B cell (primary cell): ENCODE measurements around the gene TJP2. TPM values are rescaled to one million over a fixed set of nuclear protein-coding genes. Genes with fewer than 3 reads are reported as not detected.

Source experiments
- ATAC-seq: fragments of 200-7000 bp; cut with Tn5 transposase; one replicate; pipeline ENCODE4 v1.10.0; 2021; ENCODE audit warnings: low read depth, mild to moderate bottlenecking, moderate number of reproducible peaks, moderate library complexity
- CTCF ChIA-PET: fragments of 350-600 bp; sonication (Branson Sonifier 250); formaldehyde crosslinking; loops from one replicate; lab custom pipeline; 2021; ENCODE audit warnings: antibody characterized with exemption, inconsistent platforms; lab: Charles Lee
- POLR2A ChIA-PET: fragments of 350-600 bp; sonication (Branson Sonifier 250); formaldehyde crosslinking; loops from one replicate; lab custom pipeline; 2021; ENCODE audit warnings: antibody characterized with exemption; lab: Charles Lee
- DNase-seq: peaks from one replicate; pipeline ENCODE4 v3.0.0; 2013
- H2AFZ ChIP-seq: 2 replicates; pipeline ENCODE4 v1.6.1; 2012; ENCODE audit warnings: mild to moderate bottlenecking, low read depth, low read length; ENCODE audit not compliant: insufficient read depth, poor library complexity, severe bottlenecking
- H3K27ac ChIP-seq, 2 donors: 1 replicate in 1 of 2; 2 replicates in 1 of 2; pipeline ENCODE4 v1.5.1; 2012 to 2013; ENCODE audit warnings: low read length in 2 of 2, mild to moderate bottlenecking in 2 of 2, moderate library complexity in 1 of 2
- H3K27me3 ChIP-seq, 4 experiments: fragments of 200-600 bp in 1 of 4; sonication (generic) in 1 of 4; replicated peaks in 1 of 4; 1 replicate in 2 of 4; 2 replicates in 2 of 4; pipeline versions ENCODE4 v1.6.1 to v1.7.0; 2013 to 2016; ENCODE audit warnings: low read length in 3 of 4, mild to moderate bottlenecking in 2 of 4, mixed read lengths in 1 of 4, moderate library complexity in 1 of 4; ENCODE audit not compliant: insufficient read depth in 4 of 4, control insufficient read depth in 3 of 4; ENCODE audit errors: control extremely low read depth in 1 of 4
- H3K36me3 ChIP-seq, 2 experiments: replicated peaks in 1 of 2; 1 replicate in 1 of 2; 2 replicates in 1 of 2; pipeline versions ENCODE4 v1.6.1 to v1.7.1; 2013; ENCODE audit warnings: low read length in 1 of 2; ENCODE audit not compliant: insufficient read depth in 2 of 2, control insufficient read depth in 1 of 2; ENCODE audit errors: control extremely low read depth in 1 of 2, extremely low read depth in 1 of 2
- H3K4me1 ChIP-seq, 2 donors: fragments of 200-600 bp in 1 of 2; sonication (generic) in 1 of 2; 1 replicate in 1 of 2; 2 replicates in 1 of 2; pipeline versions ENCODE4 v1.5.1 to v1.6.1; 2013 to 2017; ENCODE audit warnings: low read length in 2 of 2; ENCODE audit not compliant: control insufficient read depth in 2 of 2, insufficient read depth in 2 of 2
- H3K4me2 ChIP-seq: replicated peaks from 2 replicates; pipeline ENCODE3; 2012; ENCODE audit warnings: mild to moderate bottlenecking, low read depth, low read length; ENCODE audit not compliant: poor library complexity, severe bottlenecking
- H3K4me3 ChIP-seq, 5 experiments: fragments of 200-600 bp in 1 of 5; sonication (generic) in 1 of 5; 1 replicate in 3 of 5; 2 replicates in 2 of 5; pipeline versions ENCODE4 v1.5.1 to v1.7.0; 2011 to 2016; ENCODE audit warnings: low read length in 4 of 5, mild to moderate bottlenecking in 4 of 5, low read depth in 2 of 5, control low read depth in 1 of 5, moderate library complexity in 1 of 5; ENCODE audit not compliant: insufficient read depth in 1 of 5; ENCODE audit errors: control extremely low read depth in 1 of 5, extremely low read depth in 1 of 5
- H3K79me2 ChIP-seq: fragments of 200-600 bp; sonication (generic); one replicate; pipeline ENCODE4 v1.6.0; 2016; ENCODE audit warnings: low read length; ENCODE audit not compliant: control insufficient read depth, insufficient read depth
- H3K9ac ChIP-seq: fragments of 200-600 bp; sonication (generic); 2 replicates; pipeline ENCODE4 v1.6.1; 2017; ENCODE audit warnings: mild to moderate bottlenecking, low read length, moderate library complexity
- H3K9me3 ChIP-seq, 3 donors: one replicate each; pipeline versions ENCODE4 v1.6.1 to v1.7.1; 2013; ENCODE audit warnings: low read length in 2 of 3; ENCODE audit not compliant: control insufficient read depth in 2 of 3, insufficient read depth in 1 of 3; ENCODE audit errors: control extremely low read depth in 1 of 3
- H4K20me1 ChIP-seq: 2 replicates; pipeline ENCODE4 v1.6.0; 2012; ENCODE audit warnings: mild to moderate bottlenecking, low read length; ENCODE audit not compliant: insufficient read depth, control insufficient read depth, poor library complexity, severe bottlenecking
- H3K27ac Mint-ChIP-seq: one replicate; pipeline ENCODE4 v1.8.0; 2021; ENCODE audit warnings: mixed read lengths
- H3K27me3 Mint-ChIP-seq: one replicate; pipeline ENCODE4 v1.8.0; 2021; ENCODE audit warnings: mixed read lengths
- H3K4me1 Mint-ChIP-seq: one replicate; pipeline ENCODE4 v1.8.0; 2021; ENCODE audit warnings: mixed read lengths
- H3K4me3 Mint-ChIP-seq: one replicate; pipeline ENCODE4 v1.8.0; 2021; ENCODE audit warnings: mixed read lengths
- H3K9me3 Mint-ChIP-seq: one replicate; pipeline ENCODE4 v1.8.0; 2022; ENCODE audit warnings: mixed read lengths; ENCODE audit not compliant: insufficient read depth
- CTCF ChIP-seq: fragments of 200-600 bp; IDR thresholded peaks from one replicate; pipeline ENCODE4 v1.8.0; 2022; ENCODE audit warnings: antibody characterized with exemption, mild to moderate bottlenecking
- EZH2 ChIP-seq: IDR thresholded peaks from 2 replicates; pipeline ENCODE4 v1.6.1; 2012; ENCODE audit warnings: borderline replicate concordance, low read depth, mild to moderate bottlenecking, moderate library complexity, low read length; ENCODE audit not compliant: insufficient read depth, poor library complexity, severe bottlenecking
- WGBS: methylation state at CpG from one replicate; pipeline ENCODE4 v1.1.5; 2013; ENCODE audit warnings: missing lambda C conversion rate; ENCODE audit not compliant: insufficient coverage; 5-methylcytosine and 5-hydroxymethylcytosine counted together
- intact Hi-C: fragments of 100-400 bp; cut with micrococcal nuclease; formaldehyde crosslinking; loops from one replicate; pipeline ENCODE4 v1.10.0; 2022
- polyA plus RNA-seq: library from polyadenylated mRNA; depleted of rRNA; stranded (reverse); fragments of >200 nt; gene quantifications from 2 replicates; pipeline ENCODE4 v1.2.3, GENCODE V29; 2012
- total RNA-seq, 2 donors: library from RNA; stranded (reverse); fragments of 120-200 nt in 1 of 2; gene quantifications; 1 replicate in 1 of 2; 2 replicates in 1 of 2; pipeline versions ENCODE4 v1.2.3 to v1.2.4, GENCODE V29; 2013 to 2022

The TJP2 gene
- total and polyA plus RNA-seq, 2 donors (not counting 1 experiment from before 2014, with no cell fraction given): 1.2 to 2.3 TPM

GRCh38 chr9:69190863-69191181 lies 16.7 kb downstream of the TJP2 start:
- H3K4me2 ChIP-seq: no peak overlapping the region
- H3K27ac Mint-ChIP-seq: no peak overlapping the region
- POLR2A ChIA-PET: no interaction called here
- no peaks in the 10 kb centered on the region for H3K27me3 ChIP-seq
- TF ChIP-seq EZH2: no peak
- TF ChIP-seq CTCF: no peak
- CTCF ChIA-PET: interaction anchor here (1.1 to 6.4 kb wide), 2 partner anchors 136 to 623 kb away, joined by 3 to 101 read pairs; no protein-coding TSS in a partner anchor
- no peaks in the 10 kb centered on the region for H3K9me3 Mint-ChIP-seq
- H3K4me3 ChIP-seq: no peak overlapping the region
- WGBS: 70% methylated on average over 1 of the region's 1 CpG
- no peaks in the 10 kb centered on the region for H3K27me3 Mint-ChIP-seq
- no peaks in the 10 kb centered on the region for H3K9me3 ChIP-seq
- peaks cover 6% of the 10 kb centered on the region for H3K4me1 Mint-ChIP-seq
- no peaks in the 10 kb centered on the region for H3K4me1 ChIP-seq
- H3K9ac ChIP-seq: no peak overlapping the region
- intact Hi-C loops: loop anchor here (5.0 kb wide), 1 partner anchor 154 kb away; the partner anchor contains the start of gene FXN
- H3K79me2 ChIP-seq: no peaks in the 10 kb centered on the region
- H4K20me1 ChIP-seq: no peaks in the 10 kb centered on the region
- no peaks in the 10 kb centered on the region for H3K36me3 ChIP-seq
- H3K27ac ChIP-seq: no peak overlapping the region
- no peak overlapping the region for H2AFZ ChIP-seq
- ATAC-seq: no peak
- H3K4me3 Mint-ChIP-seq: no peak overlapping the region
- no peak for DNase-seq

- 70% methylated on average over 2 of the region's 3 CpGs for WGBS
Observed at GRCh38 chr9:69191231-69191630, 17.2 kb downstream of the TJP2 start.

More at GRCh38 chr9:69191231-69191630, 17.2 kb downstream of the TJP2 start:
- no peaks in the 10 kb centered on the region for H3K36me3 ChIP-seq
- DNase-seq: no peak
- ATAC-seq: no peak
- Mint-ChIP-seq H3K27me3 (no peaks in the 10 kb centered on the region), H3K4me1 (peaks cover 6% of the 10 kb centered on the region), H3K4me3 (no peak overlapping the region), H3K9me3 (no peaks in the 10 kb centered on the region), H3K27ac (no peak overlapping the region)
- no peak overlapping the region for H3K4me2 ChIP-seq
- no peaks in the 10 kb centered on the region for H3K27me3 ChIP-seq
- intact Hi-C loops: loop anchor here (5.0 kb wide), 1 partner anchor 154 kb away; the partner anchor contains the start of gene FXN
- H3K27ac ChIP-seq: no peak overlapping the region
- POLR2A ChIA-PET: interaction anchor here (1.0 kb wide), 1 partner anchor 13 kb away, joined by 4 read pairs; no protein-coding TSS in a partner anchor
- H3K79me2 ChIP-seq: no peaks in the 10 kb centered on the region
- no peaks in the 10 kb centered on the region for H3K4me1 ChIP-seq
- H3K9ac ChIP-seq: no peak overlapping the region
- H2AFZ ChIP-seq: no peak overlapping the region
- no peaks in the 10 kb centered on the region for H3K9me3 ChIP-seq
- H4K20me1 ChIP-seq: no peaks in the 10 kb centered on the region
- TF ChIP-seq EZH2: no peak
- TF ChIP-seq CTCF: no peak
- no peak overlapping the region for H3K4me3 ChIP-seq
- CTCF ChIA-PET: interaction anchor here (1.1 to 6.4 kb wide), 2 partner anchors 136 to 623 kb away, joined by 3 to 101 read pairs; no protein-coding TSS in a partner anchor
